C4-2B (cell line): ENCODE data around the gene HOXB7.

ENCODE experiments used
- CTCF ChIP-seq: fragments of 450-650 bp; conservative IDR thresholded peaks from 2 replicates; pipeline ENCODE4 v1.5.1; 2017; ENCODE audit warnings: mild to moderate bottlenecking
- ZFX ChIP-seq: fragments of 450-650 bp; IDR thresholded peaks from 2 replicates; pipeline ENCODE4 v1.6.1; 2017

- TF ChIP-seq CTCF (no peak), ZFX (no peak)
Observed at GRCh38 chr17:48616717-48617470, 6.1 kb upstream of the HOXB7 start.
